ENCODE measurements around the gene POLR2H.
A peak's percentile ranks its signal among the peaks of the same experiment; 100 is the strongest.

- no peak for TF ChIP-seq POLR2A (IDR thresholded peaks at IDR 0.05)
- TF ChIP-seq CTCF (IDR thresholded peaks at IDR 0.05): peak; percentile 76 to 93 (median 89)
- TF ChIP-seq EP300 (IDR thresholded peaks at IDR 0.05): peak in 1 of 2 donors; percentile 52
These were observed 10.1 kb downstream of the POLR2H start for GRCh38 chr3:184371570-184372018.

All from tibial nerve (tissue), 4 donors.